ENCODE data around the gene IFT43. TPM values are rescaled to one million over a fixed set of nuclear protein-coding genes. Genes with fewer than 3 reads are reported as not detected.

The IFT43 gene
- total and polyA plus RNA-seq, 9 donors = 14.2 to 48.8 (median 30.2) TPM

GRCh38 chr14:75970989-75971388, 14.6 kb upstream of the IFT43 start:
- intact Hi-C loops (cut with DNase I) = no loop called here
- no peak for DNase-seq
- Histone ChIP-seq H3K27me3 (no peaks in the 10 kb centered on the region), H3K4me1 (ENCODE audit: insufficient read depth) (peaks cover 2% of the 10 kb centered on the region), H3K36me3 (no peaks in the 10 kb centered on the region), H3K27ac (no peak overlapping the region), H3K4me3 (no peak overlapping the region), H3K9me3 (no peaks in the 10 kb centered on the region)
- WGBS, 3 donors = 89 to 93% (median 91%) methylated on average over 9 of the region's 9 CpGs
- TF ChIP-seq POLR2A (IDR thresholded peaks at IDR 0.05) (no peak), CTCF (IDR thresholded peaks at IDR 0.05) (no peak), EP300 (IDR thresholded peaks at IDR 0.05) (no peak)

GRCh38 chr14:75971509-75971908, 14.1 kb upstream of the IFT43 start:
- H3K4me1 ChIP-seq (ENCODE audit: insufficient read depth) = peaks cover 2% of the 10 kb centered on the region
- no peaks in the 10 kb centered on the region for H3K36me3 ChIP-seq
- no peak overlapping the region for H3K27ac ChIP-seq
- TF ChIP-seq EP300 (IDR thresholded peaks at IDR 0.05) (no peak), CTCF (IDR thresholded peaks at IDR 0.05) (no peak), POLR2A (IDR thresholded peaks at IDR 0.05) (no peak)
- 92 to 93% (median 93%) methylated on average over 15 of the region's 15 CpGs for WGBS, 3 donors
- H3K9me3 ChIP-seq = no peaks in the 10 kb centered on the region
- intact Hi-C loops (cut with DNase I) = no loop called here
- DNase-seq = no peak
- no peak overlapping the region for H3K4me3 ChIP-seq
- H3K27me3 ChIP-seq = no peaks in the 10 kb centered on the region

- H3K4me3 ChIP-seq = no peak overlapping the region
- DNase-seq = no peak
- peaks cover 2% of the 10 kb centered on the region for H3K4me1 ChIP-seq (ENCODE audit: insufficient read depth)
- H3K36me3 ChIP-seq = no peaks in the 10 kb centered on the region
- no peaks in the 10 kb centered on the region for H3K27me3 ChIP-seq
- no peak overlapping the region for H3K27ac ChIP-seq
- intact Hi-C loops (cut with DNase I) = no loop called here
- H3K9me3 ChIP-seq = no peaks in the 10 kb centered on the region
- WGBS, 3 donors = 50 to 69% (median 51%) methylated on average over 7 of the region's 7 CpGs
- TF ChIP-seq CTCF (IDR thresholded peaks at IDR 0.05) = no peak
- no peak for TF ChIP-seq POLR2A (IDR thresholded peaks at IDR 0.05)
- no peak for TF ChIP-seq EP300 (IDR thresholded peaks at IDR 0.05)
Observed at GRCh38 chr14:75972801-75973421, 12.7 kb upstream of the IFT43 start.

- no peak overlapping the region for H3K27ac ChIP-seq
- 66 to 71% (median 67%) methylated on average over 8 of the region's 8 CpGs for WGBS, 3 donors
Observed at GRCh38 chr14:75976826-75977581, 8.6 kb upstream of the IFT43 start.

More at GRCh38 chr14:75976826-75977581, 8.6 kb upstream of the IFT43 start:
- H3K9me3 ChIP-seq = no peaks in the 10 kb centered on the region
- H3K4me3 ChIP-seq = no peak overlapping the region
- peaks cover 9% of the 10 kb centered on the region for H3K4me1 ChIP-seq (ENCODE audit: insufficient read depth)
- DNase-seq = no peak
- intact Hi-C loops (cut with DNase I) = loop anchor here in 1 of 4 donors (5.0 kb wide), 1 partner anchor 70 kb away; no protein-coding TSS in a partner anchor
- TF ChIP-seq CTCF (IDR thresholded peaks at IDR 0.05) (no peak), POLR2A (IDR thresholded peaks at IDR 0.05) (no peak), EP300 (IDR thresholded peaks at IDR 0.05) (no peak)
- no peaks in the 10 kb centered on the region for H3K27me3 ChIP-seq
- no peaks in the 10 kb centered on the region for H3K36me3 ChIP-seq
